SHP77 treated with DMSO at 0.1 percent for 48 hours (cell line): ENCODE data around the gene MFSD12.
"Not testable (repeated sequence)": the region's sequence is repeated elsewhere in the genome, so short reads cannot be mapped to it uniquely, and the experiment has no call there.

ENCODE experiments used
- DNase-seq: peaks from one replicate; lab custom pipeline; 2025; lab: John Stamatoyannopoulos, UW

The MFSD12 gene

GRCh38 chr19:3522421-3523360, 34.7 kb downstream of the MFSD12 start:
- DNase-seq: no peak

- DNase-seq: no peak
Observed at GRCh38 chr19:3521104-3521445, 36.3 kb downstream of the MFSD12 start.

GRCh38 chr19:3520166-3521103, 37.0 kb downstream of the MFSD12 start:
- no peak for DNase-seq

GRCh38 chr19:3519126-3519525, 38.3 kb downstream of the MFSD12 start:
- no peak for DNase-seq

- no peak for DNase-seq
Observed at GRCh38 chr19:3518659-3519058, 38.7 kb downstream of the MFSD12 start.

GRCh38 chr19:3518255-3518654, 39.1 kb downstream of the MFSD12 start:
- DNase-seq: no peak

- no peak for DNase-seq
Observed at GRCh38 chr19:3517638-3518037, 39.7 kb downstream of the MFSD12 start.

GRCh38 chr19:3516675-3517207, 40.6 kb downstream of the MFSD12 start:
- peak; percentile 90 for DNase-seq

GRCh38 chr19:3515891-3516422, 41.4 kb downstream of the MFSD12 start:
- no peak for DNase-seq

- no peak for DNase-seq
Observed at GRCh38 chr19:3514930-3515329, 42.5 kb downstream of the MFSD12 start.

GRCh38 chr19:3513229-3514140, 43.9 kb downstream of the MFSD12 start:
- DNase-seq: no peak

- no peak for DNase-seq
Observed at GRCh38 chr19:3512562-3513228, 44.7 kb downstream of the MFSD12 start.

- no peak for DNase-seq
Observed at GRCh38 chr19:3511506-3512251, 45.7 kb downstream of the MFSD12 start.

GRCh38 chr19:3510727-3511126, 46.7 kb downstream of the MFSD12 start:
- no peak for DNase-seq

- DNase-seq: no peak
Observed at GRCh38 chr19:3509566-3509989, 47.8 kb downstream of the MFSD12 start.

- no peak for DNase-seq
Observed at GRCh38 chr19:3508771-3509535, 48.4 kb downstream of the MFSD12 start.

GRCh38 chr19:3508121-3508661, 49.2 kb downstream of the MFSD12 start:
- DNase-seq: not testable (repeated sequence)

- DNase-seq: no peak
Observed at GRCh38 chr19:3507371-3508120, 49.8 kb downstream of the MFSD12 start.
